Liver (tissue), 3 donors: ENCODE data around the gene SLC6A2.

ENCODE experiments used
- ATF3 ChIP-seq: IDR thresholded peaks from 2 replicates; pipeline ENCODE4 v1.6.1; 2016; ENCODE audit warnings: antibody characterized with exemption
- CTCF ChIP-seq: fragments of 150-350 bp; IDR thresholded peaks from 2 replicates; pipeline ENCODE4 v1.5.1; 2017; ENCODE audit warnings: improper control_type of control experiment, low read depth, low read length; ENCODE audit not compliant: missing input control
- EGR1 ChIP-seq, 2 donors: IDR thresholded peaks; 2 replicates each; pipeline ENCODE4 v1.6.1; 2016 to 2018; ENCODE audit warnings: antibody characterized with exemption in 2 of 2, low read depth in 2 of 2
- FOXA1 ChIP-seq: IDR thresholded peaks from 2 replicates; pipeline ENCODE4 v1.6.1; 2016; ENCODE audit warnings: antibody characterized with exemption
- GABPA ChIP-seq, 2 donors: IDR thresholded peaks in 1 of 2; conservative IDR thresholded peaks in 1 of 2; 2 replicates each; pipeline ENCODE4 v1.6.1; 2016; ENCODE audit warnings: antibody characterized with exemption in 2 of 2, mild to moderate bottlenecking in 1 of 2, moderate library complexity in 1 of 2
- JUND ChIP-seq, 2 donors: IDR thresholded peaks; 2 replicates each; pipeline ENCODE4 v1.6.1; 2016; ENCODE audit warnings: antibody characterized with exemption in 2 of 2
- MAX ChIP-seq: IDR thresholded peaks from 2 replicates; pipeline ENCODE4 v1.6.1; 2016; ENCODE audit warnings: antibody characterized with exemption
- RAD21 ChIP-seq, 2 donors: IDR thresholded peaks; 2 replicates each; pipeline ENCODE4 v1.6.1; 2016; ENCODE audit warnings: antibody characterized with exemption in 2 of 2, mild to moderate bottlenecking in 2 of 2
- REST ChIP-seq: IDR thresholded peaks from 2 replicates; pipeline ENCODE4 v1.6.1; 2016; ENCODE audit warnings: antibody characterized with exemption, mild to moderate bottlenecking
- RXRA ChIP-seq, 2 donors: IDR thresholded peaks; 2 replicates each; pipeline ENCODE4 v1.6.1; 2017 to 2018; ENCODE audit warnings: antibody characterized with exemption in 2 of 2, mild to moderate bottlenecking in 1 of 2
- SP1 ChIP-seq: IDR thresholded peaks from 2 replicates; pipeline ENCODE4 v1.6.1; 2018; ENCODE audit warnings: antibody characterized with exemption, mild to moderate bottlenecking
- TAF1 ChIP-seq: conservative IDR thresholded peaks from 2 replicates; pipeline ENCODE4 v1.6.1; 2016; ENCODE audit warnings: antibody characterized with exemption, mild to moderate bottlenecking
- YY1 ChIP-seq: IDR thresholded peaks from 2 replicates; pipeline ENCODE4 v1.6.1; 2016; ENCODE audit warnings: antibody characterized with exemption, mild to moderate bottlenecking
- donor health status: healthy.
- donor health status: healthy.

GRCh38 chr16:55666012-55666411, 10.2 kb downstream of the SLC6A2 start:
- TF ChIP-seq CTCF (no peak), REST (no peak), TAF1 (no peak), JUND (IDR thresholded peaks at IDR 0.05) (no peak), SP1 (no peak), GABPA (IDR thresholded peaks at IDR 0.05 in 1 of 2, conservative IDR thresholded peaks at IDR 0.05 in 1 of 2) (no peak), RAD21 (IDR thresholded peaks at IDR 0.05) (no peak), YY1 (no peak), MAX (no peak), EGR1 (IDR thresholded peaks at IDR 0.05; ENCODE audit: low read depth in 2 of 2) (no peak), FOXA1 (no peak), RXRA (IDR thresholded peaks at IDR 0.05) (no peak), ATF3 (no peak)
